Measurements from ENCODE around the gene CRACR2A. TPM values are rescaled to one million over a fixed set of nuclear protein-coding genes. Genes with fewer than 3 reads are reported as not detected.
A peak's percentile ranks its signal among the peaks of the same experiment; 100 is the strongest.

CRACR2A gene
- polyA plus RNA-seq, 3 donors, result 2.8 to 10.7 (median 5.8) TPM

- WGBS (ENCODE audit: insufficient coverage), result 100% methylated on average over 4 of the region's 9 CpGs
- intact Hi-C loops (cut with micrococcal nuclease), result no loop called here
- no peaks in the 10 kb centered on the region for H3K27me3 ChIP-seq (ENCODE audit: control insufficient read depth in 2 of 2, insufficient read depth in 2 of 2, low read length in 2 of 2)
- peaks cover 0 to 5% (median 1%) of the 10 kb centered on the region in 3 donors for H3K27me3 Mint-ChIP-seq (ENCODE audit: low read depth in 3 of 3)
- peaks cover 0 to 5% (median 0%) of the 10 kb centered on the region in 7 donors for H3K9me3 Mint-ChIP-seq
- TF ChIP-seq CTCF (IDR thresholded peaks at IDR 0.05), result no peak
- H3K9me3 ChIP-seq (replicated peaks in 1 of 2; ENCODE audit: control insufficient read depth in 1 of 2, insufficient read depth in 1 of 2, low read length in 2 of 2), result peaks cover 0 to 2% of the 10 kb centered on the region in 2 donors
- no peak overlapping the region for H3K9ac ChIP-seq (ENCODE audit: insufficient read depth, low read length, poor library complexity, severe bottlenecking)
- no peaks in the 10 kb centered on the region for H4K20me1 ChIP-seq (ENCODE audit: insufficient read depth, low read length)
- peaks cover 27% of the 10 kb centered on the region for H3K4me1 Mint-ChIP-seq
- DNase-seq, result peak in 1 of 3 donors; percentile 43
- H3K79me2 ChIP-seq (ENCODE audit: insufficient read depth, low read length), result no peaks in the 10 kb centered on the region
- H3K4me3 Mint-ChIP-seq, result no peak overlapping the region
- H3K27ac Mint-ChIP-seq, result peak overlapping the region; percentile 79 to 95 (median 92)
- H3K4me3 ChIP-seq (replicated peaks in 1 of 3; ENCODE audit: low read depth in 2 of 3, low read length in 3 of 3), result peak overlapping the region in 1 of 3 experiments; percentile 38
- peak overlapping the region; percentile 11 for H3K4me2 ChIP-seq (replicated peaks; ENCODE audit: extremely low read depth, low read length, poor library complexity, severe bottlenecking)
- H3K36me3 ChIP-seq (replicated peaks in 1 of 2; ENCODE audit: control insufficient read depth in 1 of 2, insufficient read depth in 2 of 2, low read length in 2 of 2), result peaks cover 2 to 15% of the 10 kb centered on the region in 2 donors
- peak overlapping the region in 1 of 2 donors; percentile 83 for H3K27ac ChIP-seq (ENCODE audit: low read depth in 1 of 2, low read length in 2 of 2)
- H2AFZ ChIP-seq (ENCODE audit: insufficient read depth, low read depth, low read length, poor library complexity, severe bottlenecking), result no peak overlapping the region
- H3K36me3 Mint-ChIP-seq, result peaks cover 40 to 41% of the 10 kb centered on the region in 2 donors
- peaks cover 25 to 26% of the 10 kb centered on the region in 2 donors for H3K4me1 ChIP-seq (ENCODE audit: control insufficient read depth in 1 of 2, insufficient read depth in 2 of 2, low read length in 2 of 2)
Measured at GRCh38 chr12:3717283-3717898, 35.5 kb downstream of the CRACR2A start.

- DNase-seq, result no peak
- Histone ChIP-seq H3K4me3 (replicated peaks in 1 of 3; ENCODE audit: low read depth in 2 of 3, low read length in 3 of 3) (no peak overlapping the region), H3K4me1 (ENCODE audit: control insufficient read depth in 1 of 2, insufficient read depth in 2 of 2, low read length in 2 of 2) (peaks cover 25 to 26% of the 10 kb centered on the region in 2 donors), H3K4me2 (replicated peaks; ENCODE audit: extremely low read depth, low read length, poor library complexity, severe bottlenecking) (no peak overlapping the region), H3K27me3 (ENCODE audit: control insufficient read depth in 2 of 2, insufficient read depth in 2 of 2, low read length in 2 of 2) (no peaks in the 10 kb centered on the region), H3K9me3 (replicated peaks in 1 of 2; ENCODE audit: control insufficient read depth in 1 of 2, insufficient read depth in 1 of 2, low read length in 2 of 2) (no peaks in the 10 kb centered on the region), H4K20me1 (ENCODE audit: insufficient read depth, low read length) (no peaks in the 10 kb centered on the region), H3K79me2 (ENCODE audit: insufficient read depth, low read length) (no peaks in the 10 kb centered on the region), H3K36me3 (replicated peaks in 1 of 2; ENCODE audit: control insufficient read depth in 1 of 2, insufficient read depth in 2 of 2, low read length in 2 of 2) (peaks cover 2 to 23% of the 10 kb centered on the region in 2 donors), H3K9ac (ENCODE audit: insufficient read depth, low read length, poor library complexity, severe bottlenecking) (no peak overlapping the region), H2AFZ (ENCODE audit: insufficient read depth, low read depth, low read length, poor library complexity, severe bottlenecking) (no peak overlapping the region), H3K27ac (ENCODE audit: low read depth in 1 of 2, low read length in 2 of 2) (no peak overlapping the region)
- Mint-ChIP-seq H3K27me3 (ENCODE audit: low read depth in 3 of 3) (peaks cover 0 to 4% (median 1%) of the 10 kb centered on the region in 3 donors), H3K9me3 (peaks cover 0 to 4% (median 0%) of the 10 kb centered on the region in 7 donors), H3K4me3 (no peak overlapping the region), H3K27ac (peak overlapping the region in 1 of 7 donors; percentile 25), H3K36me3 (peaks cover 42 to 51% of the 10 kb centered on the region in 2 donors), H3K4me1 (peaks cover 31% of the 10 kb centered on the region)
- TF ChIP-seq CTCF (IDR thresholded peaks at IDR 0.05), result no peak
- WGBS (ENCODE audit: insufficient coverage), result no CpG with 5 or more reads among the region's 1 CpG
- intact Hi-C loops (cut with micrococcal nuclease), result no loop called here
Measured at GRCh38 chr12:3715999-3716398, 36.9 kb downstream of the CRACR2A start.

Data from CD14-positive monocyte (primary cell).